Hair follicle dermal papilla cell (primary cell): Measurements from ENCODE around the gene ZNF358. TPM values are rescaled to one million over a fixed set of nuclear protein-coding genes. Genes with fewer than 3 reads are reported as not detected.

Experiments
- small RNA-seq: library from RNA; depleted of rRNA; stranded (forward); fragments of <200 nt; gene quantifications from one replicate; pipeline ENCODE3, GENCODE V24; 2012
- total RNA-seq: library from RNA; depleted of rRNA; stranded (reverse); fragments of >200 nt; gene quantifications from 2 replicates; pipeline ENCODE4 v1.2.3, GENCODE V29; 2012

ZNF358 gene
- 36.6 and 37.0 TPM in 2 replicates for total RNA-seq

GRCh38 chr19:7515645-7516151 lies at the start of gene ZNF358:
Gene ZNF358, plus strand, starts transcription at chr19:7516103. Its CDS starts 3,140 bp downstream, at chr19:7519243.

GRCh38 chr19:7488736-7489353 lies 27.1 kb upstream of the ZNF358 start, which contains the start of gene PEX11G:
Gene PEX11G, minus strand, starts transcription at chr19:7489035. Its CDS starts 25 bp downstream, at chr19:7489010.

GRCh38 chr19:7522072-7522922 lies 6.4 kb downstream of the ZNF358 start, which contains the start of gene MCOLN1:
Gene MCOLN1, plus strand, starts transcription at chr19:7522624. Its CDS starts 127 bp downstream, at chr19:7522751.

GRCh38 chr19:7535047-7535997 lies 19.4 kb downstream of the ZNF358 start, which contains the start of gene PNPLA6:
Gene PNPLA6, plus strand, starts transcription at chr19:7535717. Its CDS starts 72 bp downstream, at chr19:7535789.

Small RNAs within 50 kb of the gene (small RNA-seq; reads per million reads assigned to genes)
- gene AC008878.2 = not detected

Other genes starting within 250 kb of the ZNF358 start
- gene INSR, start 221.7 kb upstream of the ZNF358 start, total RNA-seq = 23.4 and 36.7 TPM in 2 replicates
- gene ARHGEF18, start 167.2 kb upstream of the ZNF358 start, total RNA-seq = 45.4 and 45.8 TPM in 2 replicates
- 3.9 and 5.0 TPM in 2 replicates for gene PEX11G, start 27.1 kb upstream of the ZNF358 start, total RNA-seq
- gene MCOLN1, start 6.5 kb downstream of the ZNF358 start, total RNA-seq = 7.0 and 7.6 TPM in 2 replicates
- gene PNPLA6, start 19.6 kb downstream of the ZNF358 start, total RNA-seq = 91.2 and 117 TPM in 2 replicates
- not detected in 2 replicates for gene CAMSAP3, start 79.8 kb downstream of the ZNF358 start, total RNA-seq
- 45.1 and 45.9 TPM in 2 replicates for gene XAB2, start 113.4 kb downstream of the ZNF358 start, total RNA-seq
- 4.5 and 11.5 TPM in 2 replicates for gene PET100, start 113.7 kb downstream of the ZNF358 start, total RNA-seq
- not detected in 2 replicates for gene PCP2, start 117.6 kb downstream of the ZNF358 start, total RNA-seq
- 3.4 and 3.9 TPM in 2 replicates for gene STXBP2, start 121.0 kb downstream of the ZNF358 start, total RNA-seq
- gene RETN, start 152.9 kb downstream of the ZNF358 start, total RNA-seq = not detected in 2 replicates
- not detected in 2 replicates for gene MCEMP1, start 161.0 kb downstream of the ZNF358 start, total RNA-seq
- gene TRAPPC5, start 164.7 kb downstream of the ZNF358 start, total RNA-seq = 35.7 and 50.6 TPM in 2 replicates
- not detected in 2 replicates for gene FCER2, start 186.0 kb downstream of the ZNF358 start, total RNA-seq
- gene CLEC4G, start 216.0 kb downstream of the ZNF358 start, total RNA-seq = not detected in 2 replicates
- not detected in 2 replicates for gene CD209, start 231.4 kb downstream of the ZNF358 start, total RNA-seq
- not detected in 2 replicates for gene CLEC4M, start 247.1 kb downstream of the ZNF358 start, total RNA-seq